Body of pancreas (tissue), 4 donors: ENCODE results near the gene CHN2.

Experiments
- POLR2A ChIP-seq, 3 donors: fragments of 450-650 bp; IDR thresholded peaks; one replicate each; pipeline ENCODE4 v1.6.1; 2016; ENCODE audit warnings: antibody characterized with exemption in 3 of 3, mild to moderate bottlenecking in 2 of 3
- TF ChIP-seq, protein P1 (sequence below), 7 experiments: fragments of 450-650 bp in 4 of 7; fragments of 200-600 bp in 3 of 7; sonication (generic) in 3 of 7; IDR thresholded peaks; one replicate each; pipeline ENCODE4 v1.5.1; 2016 to 2019; ENCODE audit warnings: antibody characterized with exemption in 7 of 7

DNA sequence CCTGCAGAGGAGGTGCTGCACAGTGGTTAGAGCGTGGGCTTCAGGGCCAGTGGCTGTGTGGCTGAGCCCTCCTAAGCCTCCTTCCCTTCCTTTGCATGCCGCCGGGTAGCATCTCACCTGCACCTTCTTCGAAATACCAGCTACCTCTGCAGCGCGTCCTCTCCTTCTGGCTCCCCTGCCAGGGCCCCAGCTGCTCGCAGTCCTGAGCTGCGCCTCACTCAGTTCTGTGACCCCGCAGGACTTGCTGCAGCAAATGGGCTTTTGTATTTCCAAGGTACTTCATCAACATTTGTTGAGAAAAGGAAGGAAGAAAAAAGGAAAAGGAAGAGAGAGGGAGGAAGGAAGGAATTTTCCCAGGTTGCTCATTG lies 222.3 kb downstream of the CHN2 start:
- TF ChIP-seq, protein P1, sequence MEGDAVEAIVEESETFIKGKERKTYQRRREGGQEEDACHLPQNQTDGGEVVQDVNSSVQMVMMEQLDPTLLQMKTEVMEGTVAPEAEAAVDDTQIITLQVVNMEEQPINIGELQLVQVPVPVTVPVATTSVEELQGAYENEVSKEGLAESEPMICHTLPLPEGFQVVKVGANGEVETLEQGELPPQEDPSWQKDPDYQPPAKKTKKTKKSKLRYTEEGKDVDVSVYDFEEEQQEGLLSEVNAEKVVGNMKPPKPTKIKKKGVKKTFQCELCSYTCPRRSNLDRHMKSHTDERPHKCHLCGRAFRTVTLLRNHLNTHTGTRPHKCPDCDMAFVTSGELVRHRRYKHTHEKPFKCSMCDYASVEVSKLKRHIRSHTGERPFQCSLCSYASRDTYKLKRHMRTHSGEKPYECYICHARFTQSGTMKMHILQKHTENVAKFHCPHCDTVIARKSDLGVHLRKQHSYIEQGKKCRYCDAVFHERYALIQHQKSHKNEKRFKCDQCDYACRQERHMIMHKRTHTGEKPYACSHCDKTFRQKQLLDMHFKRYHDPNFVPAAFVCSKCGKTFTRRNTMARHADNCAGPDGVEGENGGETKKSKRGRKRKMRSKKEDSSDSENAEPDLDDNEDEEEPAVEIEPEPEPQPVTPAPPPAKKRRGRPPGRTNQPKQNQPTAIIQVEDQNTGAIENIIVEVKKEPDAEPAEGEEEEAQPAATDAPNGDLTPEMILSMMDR (IDR thresholded peaks at IDR 0.05): no peak
- no peak for TF ChIP-seq POLR2A (IDR thresholded peaks at IDR 0.05)
